ENCODE measurements around the gene HECW1. TPM values are rescaled to one million over a fixed set of nuclear protein-coding genes. Genes with fewer than 3 reads are reported as not detected.
A peak's percentile ranks its signal among the peaks of the same experiment; 100 is the strongest.

HECW1 gene
- total and polyA plus RNA-seq, 2 of the 13 experiments (the other 11 are each of a cell fraction or from before 2014, with no cell fraction given), result not detected

DNA sequence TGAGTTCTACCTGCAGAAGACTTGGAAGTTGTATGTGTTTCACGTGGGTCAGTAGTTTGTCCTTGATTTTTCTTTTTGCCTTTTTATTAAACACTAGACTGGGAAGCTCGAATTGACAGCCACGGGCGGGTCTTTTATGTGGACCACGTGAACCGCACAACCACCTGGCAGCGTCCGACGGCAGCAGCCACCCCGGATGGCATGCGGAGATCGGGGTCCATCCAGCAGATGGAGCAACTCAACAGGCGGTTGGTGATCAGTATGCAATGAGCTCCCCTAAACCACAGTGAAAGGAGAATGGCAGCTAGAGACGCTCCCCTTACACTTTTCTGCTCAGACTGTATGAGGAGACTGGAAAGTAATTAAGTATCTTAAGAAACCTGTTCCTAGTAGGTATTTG, 343.8 kb downstream of the HECW1 start (continued):
- TF ChIP-seq, protein P1, sequence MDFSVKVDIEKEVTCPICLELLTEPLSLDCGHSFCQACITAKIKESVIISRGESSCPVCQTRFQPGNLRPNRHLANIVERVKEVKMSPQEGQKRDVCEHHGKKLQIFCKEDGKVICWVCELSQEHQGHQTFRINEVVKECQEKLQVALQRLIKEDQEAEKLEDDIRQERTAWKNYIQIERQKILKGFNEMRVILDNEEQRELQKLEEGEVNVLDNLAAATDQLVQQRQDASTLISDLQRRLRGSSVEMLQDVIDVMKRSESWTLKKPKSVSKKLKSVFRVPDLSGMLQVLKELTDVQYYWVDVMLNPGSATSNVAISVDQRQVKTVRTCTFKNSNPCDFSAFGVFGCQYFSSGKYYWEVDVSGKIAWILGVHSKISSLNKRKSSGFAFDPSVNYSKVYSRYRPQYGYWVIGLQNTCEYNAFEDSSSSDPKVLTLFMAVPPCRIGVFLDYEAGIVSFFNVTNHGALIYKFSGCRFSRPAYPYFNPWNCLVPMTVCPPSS (IDR thresholded peaks at IDR 0.05), result no peak
- TF ChIP-seq, protein P2, sequence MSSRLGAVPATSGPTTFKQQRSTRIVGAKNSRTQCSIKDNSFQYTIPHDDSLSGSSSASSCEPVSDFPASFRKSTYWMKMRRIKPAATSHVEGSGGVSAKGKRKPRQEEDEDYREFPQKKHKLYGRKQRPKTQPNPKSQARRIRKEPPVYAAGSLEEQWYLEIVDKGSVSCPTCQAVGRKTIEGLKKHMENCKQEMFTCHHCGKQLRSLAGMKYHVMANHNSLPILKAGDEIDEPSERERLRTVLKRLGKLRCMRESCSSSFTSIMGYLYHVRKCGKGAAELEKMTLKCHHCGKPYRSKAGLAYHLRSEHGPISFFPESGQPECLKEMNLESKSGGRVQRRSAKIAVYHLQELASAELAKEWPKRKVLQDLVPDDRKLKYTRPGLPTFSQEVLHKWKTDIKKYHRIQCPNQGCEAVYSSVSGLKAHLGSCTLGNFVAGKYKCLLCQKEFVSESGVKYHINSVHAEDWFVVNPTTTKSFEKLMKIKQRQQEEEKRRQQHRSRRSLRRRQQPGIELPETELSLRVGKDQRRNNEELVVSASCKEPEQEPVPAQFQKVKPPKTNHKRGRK (CRISPR knock-in tag; IDR thresholded peaks at IDR 0.05), result no peak
- TF ChIP-seq PAWR (CRISPR knock-in tag; IDR thresholded peaks at IDR 0.05; ENCODE audit: borderline replicate concordance) (no peak), PAF1 (CRISPR knock-in tag; IDR thresholded peaks at IDR 0.05) (no peak), NBN (conservative IDR thresholded peaks at IDR 0.05) (no peak), SALL2 (CRISPR knock-in tag; IDR thresholded peaks at IDR 0.05) (0 out of 2 replicates have a peak, but pooled peaks have one; percentile 32), ZNF256 (CRISPR knock-in tag; conservative IDR thresholded peaks at IDR 0.05) (no peak), MED1 (CRISPR knock-in tag; IDR thresholded peaks at IDR 0.05) (peak; percentile 38; the same call in 1 of the 2 replicates), NFIB (CRISPR knock-in tag; IDR thresholded peaks at IDR 0.05; ENCODE audit: borderline replicate concordance) (no peak), SOX6 (IDR thresholded peaks at IDR 0.05) (no peak), SOX6 (CRISPR knock-in tag; IDR thresholded peaks at IDR 0.05) (no peak), ELF3 (CRISPR knock-in tag; IDR thresholded peaks at IDR 0.05) (0 out of 2 replicates have a peak, but pooled peaks have one; percentile 20), ZKSCAN1 (IDR thresholded peaks at IDR 0.05; ENCODE audit: low read length) (no peak), ZNF101 (CRISPR knock-in tag; IDR thresholded peaks at IDR 0.05; ENCODE audit: borderline replicate concordance, low read depth) (no peak), REPIN1 (CRISPR knock-in tag; IDR thresholded peaks at IDR 0.05; ENCODE audit: borderline replicate concordance, low read depth) (0 out of 2 replicates have a peak, but pooled peaks have one; percentile 23), KDM1A (CRISPR knock-in tag; IDR thresholded peaks at IDR 0.05) (no peak), NRL (CRISPR knock-in tag; IDR thresholded peaks at IDR 0.05; ENCODE audit: borderline replicate concordance) (no peak)
- TF ChIP-seq, protein P3, sequence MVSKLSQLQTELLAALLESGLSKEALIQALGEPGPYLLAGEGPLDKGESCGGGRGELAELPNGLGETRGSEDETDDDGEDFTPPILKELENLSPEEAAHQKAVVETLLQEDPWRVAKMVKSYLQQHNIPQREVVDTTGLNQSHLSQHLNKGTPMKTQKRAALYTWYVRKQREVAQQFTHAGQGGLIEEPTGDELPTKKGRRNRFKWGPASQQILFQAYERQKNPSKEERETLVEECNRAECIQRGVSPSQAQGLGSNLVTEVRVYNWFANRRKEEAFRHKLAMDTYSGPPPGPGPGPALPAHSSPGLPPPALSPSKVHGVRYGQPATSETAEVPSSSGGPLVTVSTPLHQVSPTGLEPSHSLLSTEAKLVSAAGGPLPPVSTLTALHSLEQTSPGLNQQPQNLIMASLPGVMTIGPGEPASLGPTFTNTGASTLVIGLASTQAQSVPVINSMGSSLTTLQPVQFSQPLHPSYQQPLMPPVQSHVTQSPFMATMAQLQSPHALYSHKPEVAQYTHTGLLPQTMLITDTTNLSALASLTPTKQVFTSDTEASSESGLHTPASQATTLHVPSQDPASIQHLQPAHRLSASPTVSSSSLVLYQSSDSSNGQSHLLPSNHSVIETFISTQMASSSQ (IDR thresholded peaks at IDR 0.05; ENCODE audit: low read depth), result no peak
- TF ChIP-seq, protein P3 (CRISPR knock-in tag; IDR thresholded peaks at IDR 0.05; ENCODE audit: borderline replicate concordance), result no peak
- TF ChIP-seq, protein P4, sequence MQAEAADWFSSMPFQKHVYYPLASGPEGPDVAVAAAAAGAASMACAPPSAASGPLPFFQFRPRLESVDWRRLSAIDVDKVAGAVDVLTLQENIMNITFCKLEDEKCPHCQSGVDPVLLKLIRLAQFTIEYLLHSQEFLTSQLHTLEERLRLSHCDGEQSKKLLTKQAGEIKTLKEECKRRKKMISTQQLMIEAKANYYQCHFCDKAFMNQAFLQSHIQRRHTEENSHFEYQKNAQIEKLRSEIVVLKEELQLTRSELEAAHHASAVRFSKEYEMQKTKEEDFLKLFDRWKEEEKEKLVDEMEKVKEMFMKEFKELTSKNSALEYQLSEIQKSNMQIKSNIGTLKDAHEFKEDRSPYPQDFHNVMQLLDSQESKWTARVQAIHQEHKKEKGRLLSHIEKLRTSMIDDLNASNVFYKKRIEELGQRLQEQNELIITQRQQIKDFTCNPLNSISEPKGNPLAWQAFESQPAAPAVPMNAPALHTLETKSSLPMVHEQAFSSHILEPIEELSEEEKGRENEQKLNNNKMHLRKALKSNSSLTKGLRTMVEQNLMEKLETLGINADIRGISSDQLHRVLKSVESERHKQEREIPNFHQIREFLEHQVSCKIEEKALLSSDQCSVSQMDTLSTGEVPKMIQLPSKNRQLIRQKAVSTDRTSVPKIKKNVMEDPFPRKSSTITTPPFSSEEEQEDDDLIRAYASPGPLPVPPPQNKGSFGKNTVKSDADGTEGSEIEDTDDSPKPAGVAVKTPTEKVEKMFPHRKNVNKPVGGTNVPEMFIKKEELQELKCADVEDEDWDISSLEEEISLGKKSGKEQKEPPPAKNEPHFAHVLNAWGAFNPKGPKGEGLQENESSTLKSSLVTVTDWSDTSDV (CRISPR knock-in tag; IDR thresholded peaks at IDR 0.05), result no peak

Measured in HepG2 (cell line).